HG03521 (cell line): ENCODE measurements around the gene LMBR1.
"Not testable (repeated sequence)": the region's sequence is repeated elsewhere in the genome, so short reads cannot be mapped to it uniquely, and the experiment has no call there.

ENCODE experiments used
- ATAC-seq: cut with Tn5 transposase; IDR thresholded peaks from one replicate; pipeline ENCODE4 v1.9.1; 2021; ENCODE audit warnings: mild to moderate bottlenecking, moderate library complexity; ENCODE audit not compliant: unreplicated experiment

The LMBR1 gene

DNA sequence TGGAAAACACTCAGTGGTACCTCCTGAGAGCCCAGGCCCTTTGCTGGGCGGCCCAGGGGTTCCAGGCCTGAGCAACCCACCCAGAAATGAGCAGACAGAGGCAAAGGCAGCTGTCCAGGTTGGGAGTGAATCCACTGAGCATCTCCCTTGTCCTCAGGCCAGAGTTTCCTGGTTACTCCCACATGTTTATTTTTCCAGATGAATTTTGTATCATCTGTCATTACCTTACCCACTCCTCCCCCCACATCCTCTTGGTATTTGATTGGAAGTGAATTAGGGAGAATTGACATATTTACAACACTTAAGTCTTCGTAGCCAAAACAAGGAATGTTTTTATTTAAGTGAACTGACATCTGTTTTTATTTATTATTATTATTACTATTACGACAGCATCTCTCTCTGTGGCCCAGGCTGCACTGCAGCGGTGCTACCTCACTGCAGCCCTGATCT, 13.2 kb upstream of the LMBR1 start:
- ATAC-seq, result no peak

DNA sequence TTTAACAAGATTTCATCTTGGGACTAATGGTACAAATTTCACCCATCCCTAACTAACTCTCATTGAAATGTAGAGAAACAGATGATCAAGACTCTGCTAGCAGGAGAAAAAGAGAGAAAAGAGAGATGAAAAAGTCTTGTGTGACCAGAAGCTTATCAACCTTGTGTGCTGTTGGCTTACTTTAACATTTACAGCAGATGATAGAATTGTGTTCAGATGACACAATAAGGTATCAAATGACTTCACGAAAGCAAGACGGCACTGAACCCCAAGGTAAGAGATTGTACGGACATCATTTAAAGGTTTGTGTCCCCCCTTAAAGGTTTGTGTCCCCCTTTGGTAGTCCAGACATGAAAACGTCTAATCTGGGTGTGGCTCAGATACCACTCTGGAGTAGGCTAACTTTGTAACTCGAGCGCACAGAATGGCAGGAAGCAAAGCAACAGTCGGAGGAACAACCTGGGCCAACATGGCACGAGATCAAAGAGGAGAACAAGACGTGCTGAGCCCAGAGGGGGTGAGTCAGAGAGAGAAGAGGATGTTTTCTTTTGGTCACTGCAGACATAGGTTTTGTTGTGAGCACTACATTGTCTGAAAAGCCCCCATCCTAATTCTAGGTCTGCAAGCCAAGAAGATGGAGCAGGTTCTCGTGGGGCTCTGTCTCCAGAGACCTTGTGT, 10.4 kb upstream of the LMBR1 start:
- no peak for ATAC-seq

DNA sequence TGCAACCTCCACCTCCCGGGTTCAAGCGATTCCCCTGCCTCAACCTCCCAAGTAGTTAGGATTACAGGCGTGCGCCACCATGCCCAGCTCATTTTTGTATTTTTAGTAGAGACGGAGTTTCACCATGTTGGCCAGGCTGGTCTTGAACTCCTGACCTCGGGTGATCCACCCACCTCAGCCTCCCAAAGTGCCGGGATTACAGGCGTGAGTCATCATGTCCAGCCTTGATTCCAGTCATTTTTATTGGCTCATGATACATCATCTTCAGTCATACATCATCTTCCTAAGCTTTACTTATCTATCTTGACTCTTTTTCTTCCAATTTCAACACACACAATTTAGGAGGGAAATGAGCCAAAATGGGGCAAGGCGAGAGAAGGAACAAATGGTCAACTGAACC, 7.1 kb upstream of the LMBR1 start:
- ATAC-seq, result not testable (repeated sequence)

DNA sequence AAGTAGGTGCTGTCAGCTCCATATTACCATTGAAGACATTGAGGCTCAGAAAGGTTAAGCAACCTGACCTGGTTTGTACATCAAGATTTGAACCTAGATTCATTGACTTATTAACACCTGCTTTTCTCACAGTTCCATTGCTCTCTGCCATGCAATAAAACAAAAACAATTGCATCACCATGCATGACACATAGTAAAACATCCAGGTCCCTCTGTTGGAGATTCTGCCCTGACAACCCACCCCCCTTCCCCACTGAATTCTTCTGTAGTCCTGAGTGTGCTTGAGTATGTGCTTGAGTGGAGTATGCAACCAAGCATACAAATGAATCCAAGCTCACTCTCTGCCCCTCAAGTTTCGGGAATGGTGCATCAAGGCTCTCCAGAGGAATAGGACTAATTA, 6.0 kb upstream of the LMBR1 start:
- ATAC-seq, result no peak

DNA sequence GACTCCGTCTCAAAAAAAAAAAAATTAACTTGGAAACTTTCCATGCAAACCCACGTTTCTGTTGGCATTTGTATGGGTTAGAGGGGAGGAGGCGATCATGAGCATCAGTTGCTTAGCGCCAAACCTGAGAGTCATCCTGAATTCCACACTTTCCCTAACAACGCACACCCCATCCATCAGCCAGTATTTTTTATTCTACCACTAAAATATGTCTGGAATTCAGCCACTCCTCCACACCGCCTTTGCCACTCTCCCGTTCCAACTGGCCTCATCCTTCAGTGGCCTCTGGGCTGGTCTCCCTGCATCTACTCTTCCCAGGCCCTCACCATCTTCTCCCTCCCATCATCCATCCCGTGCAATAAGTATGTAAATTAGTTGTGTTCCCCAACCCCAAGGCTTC, 4.7 kb upstream of the LMBR1 start:
- ATAC-seq, result no peak

DNA sequence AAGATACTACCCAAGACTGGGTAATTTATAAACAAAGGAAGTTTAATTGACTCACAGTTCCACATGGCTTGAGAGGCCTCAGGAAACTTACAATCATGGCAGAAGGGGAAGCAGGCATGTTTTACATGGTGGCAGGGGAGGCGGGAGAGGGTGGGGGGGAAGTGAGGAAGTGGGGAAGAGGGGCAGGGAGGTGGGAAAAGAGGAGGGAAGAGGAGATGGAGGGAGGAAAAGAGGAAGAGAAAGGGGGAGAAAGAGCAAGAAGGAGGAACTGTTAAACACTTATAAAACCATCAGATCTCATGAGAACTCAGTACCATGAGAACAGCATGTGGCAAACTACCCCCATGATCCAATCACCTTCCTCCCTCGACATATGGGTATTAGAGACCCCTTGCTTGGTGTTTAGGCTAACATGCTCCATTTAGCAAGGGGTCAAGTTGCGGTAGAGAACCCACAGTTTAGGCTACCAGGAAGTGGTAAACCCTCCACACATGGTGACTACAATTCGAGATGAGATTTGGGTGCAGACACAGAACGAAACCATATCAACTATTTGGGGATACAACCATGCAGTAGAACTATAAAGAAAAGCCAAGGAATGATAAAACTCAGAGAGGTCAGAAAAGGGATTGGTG, 3.5 kb upstream of the LMBR1 start:
- ATAC-seq, result no peak

DNA sequence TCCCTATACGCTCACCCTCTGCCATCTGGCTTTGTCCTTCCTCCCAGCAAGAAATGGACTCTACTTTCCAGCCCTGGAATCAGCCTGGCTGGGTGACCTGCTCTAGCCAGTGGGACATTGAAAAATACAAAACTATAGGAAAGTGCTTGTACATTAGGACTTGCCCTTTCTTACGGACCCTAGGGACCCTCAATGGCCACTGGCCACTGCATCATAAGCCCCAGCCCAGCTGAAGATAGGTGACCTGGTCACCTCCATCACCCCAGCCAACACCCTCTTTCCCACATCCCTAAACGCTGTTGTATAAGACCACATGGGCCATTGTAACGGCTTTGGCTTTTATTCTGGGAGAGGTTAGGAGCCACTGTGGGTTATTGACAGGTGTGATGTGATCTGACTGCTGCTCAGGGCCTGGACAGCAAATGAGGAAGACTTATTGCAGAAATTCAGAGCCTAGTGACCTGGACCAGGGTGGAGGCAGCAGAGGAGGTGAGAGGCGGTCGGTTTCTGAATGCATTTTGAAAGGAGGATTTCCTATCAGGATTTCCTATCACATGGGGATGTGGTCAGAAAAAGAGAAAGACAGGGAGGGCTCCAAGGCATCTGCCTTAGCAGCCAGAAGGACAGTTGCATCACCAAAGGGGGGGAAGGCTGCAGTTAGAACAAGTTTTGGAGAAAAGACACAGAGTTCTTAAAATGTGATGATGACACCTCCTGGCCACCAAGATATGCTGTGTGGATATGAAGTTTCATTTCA, 2.2 kb upstream of the LMBR1 start:
- no peak for ATAC-seq

DNA sequence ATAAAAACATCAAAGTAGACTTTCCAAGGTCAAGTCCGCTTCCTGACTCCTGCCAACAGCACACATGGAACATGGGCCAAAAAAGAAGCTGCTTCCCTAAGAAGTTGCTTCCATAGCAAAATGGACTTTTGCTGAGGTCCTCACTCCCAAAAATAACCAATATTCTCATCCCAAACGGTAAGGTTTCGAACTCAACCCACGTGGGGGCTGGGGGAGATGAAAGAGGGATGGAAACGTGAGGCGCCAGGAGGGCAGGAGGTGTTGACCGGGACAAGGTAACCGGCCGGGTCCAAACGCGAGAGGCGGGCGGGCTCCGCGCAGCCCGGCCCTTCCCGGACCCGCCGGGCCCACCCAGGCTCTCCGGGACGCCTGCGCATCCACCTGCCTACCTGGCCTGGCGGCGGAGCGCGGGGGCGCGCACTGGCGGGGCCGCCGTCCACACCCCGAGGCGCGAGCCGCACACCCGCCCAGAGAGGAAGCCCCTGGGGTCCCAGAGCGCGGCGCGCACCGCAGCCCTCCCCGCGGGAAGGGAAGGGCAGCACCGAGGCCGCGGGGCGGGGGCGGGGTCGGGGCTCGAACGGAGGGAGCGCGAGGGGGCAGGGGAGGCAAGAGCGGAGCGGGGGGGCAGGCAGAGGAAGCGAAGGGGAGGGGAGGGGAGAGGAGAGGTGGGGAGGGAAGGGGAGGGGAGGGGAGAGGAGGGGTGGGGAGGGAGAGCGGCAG, 742 bp downstream of the LMBR1 start:
- peak; percentile 14 for ATAC-seq

DNA sequence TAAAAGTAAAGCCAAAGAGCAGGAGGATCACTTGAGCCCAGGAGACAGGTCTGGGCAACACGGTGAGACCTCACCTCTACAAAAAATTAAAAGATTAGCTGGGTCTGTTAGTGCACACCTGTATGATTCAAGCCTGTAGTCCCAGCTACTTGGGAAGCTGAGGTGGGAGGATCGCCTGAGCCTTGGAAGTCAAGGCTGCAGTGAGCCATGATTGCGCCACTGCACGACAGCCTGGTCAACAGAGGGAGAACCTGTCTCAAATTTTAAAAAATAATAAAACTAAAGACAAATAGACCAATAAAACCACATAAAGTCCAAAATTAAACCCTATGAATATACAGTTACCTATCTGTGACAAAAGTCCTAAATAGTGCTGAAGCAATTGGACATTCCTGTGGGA, 3.2 kb downstream of the LMBR1 start:
- no peak for ATAC-seq

DNA sequence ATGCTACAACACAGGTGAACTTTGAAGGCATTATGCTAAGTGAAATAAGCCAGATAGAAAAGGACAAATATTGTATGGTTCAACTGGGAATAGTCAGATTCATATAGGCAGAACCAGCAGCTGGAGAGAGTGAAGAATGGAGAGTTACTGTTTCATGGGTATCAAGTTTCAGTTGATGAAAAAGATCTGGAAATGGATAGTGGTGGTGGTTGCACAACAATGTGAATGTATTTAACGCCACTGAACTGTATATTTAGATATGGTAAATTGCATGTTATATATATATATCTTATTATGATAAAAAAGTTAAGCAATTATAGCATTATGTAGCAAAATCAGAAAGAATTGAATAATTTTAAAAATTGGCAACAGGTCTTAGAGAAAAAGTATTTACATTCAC, 3.9 kb downstream of the LMBR1 start:
- no peak for ATAC-seq

DNA sequence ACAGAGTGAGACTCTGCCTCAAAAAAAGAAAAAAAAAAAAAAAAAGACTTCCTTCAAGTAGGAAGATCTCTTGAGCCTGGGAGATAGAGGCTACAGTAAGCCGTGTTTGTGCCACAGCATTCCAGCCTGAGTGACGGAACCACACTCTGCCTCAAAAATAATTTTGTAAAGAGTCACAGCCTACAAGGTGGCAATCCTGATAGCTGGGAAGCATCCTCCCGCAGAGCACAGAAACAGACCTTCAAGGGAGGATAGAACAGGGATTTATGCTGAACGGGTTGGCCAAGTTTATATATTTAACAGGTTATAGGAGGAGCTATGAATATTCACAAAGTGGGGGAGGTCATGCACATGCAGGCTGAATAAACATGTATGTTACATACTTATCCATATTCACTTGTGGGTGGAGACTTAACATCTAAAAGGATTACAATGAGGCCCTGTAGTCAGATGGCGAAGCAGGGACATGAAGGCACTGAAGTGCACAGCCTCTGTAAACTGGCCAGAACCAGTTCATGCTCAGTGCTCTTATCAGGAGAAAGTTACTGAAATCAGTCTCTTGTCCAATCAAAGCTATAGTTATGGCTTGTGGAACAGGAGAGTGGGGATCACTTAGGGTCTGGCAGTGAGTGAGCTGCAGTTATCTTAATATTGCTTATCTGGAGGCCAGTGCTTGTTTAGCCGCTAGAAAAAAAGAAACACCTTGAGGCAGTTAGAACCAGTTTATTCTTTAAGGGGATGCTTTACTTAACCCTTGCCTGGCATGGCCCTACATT, 6.8 kb downstream of the LMBR1 start:
- no peak for ATAC-seq

DNA sequence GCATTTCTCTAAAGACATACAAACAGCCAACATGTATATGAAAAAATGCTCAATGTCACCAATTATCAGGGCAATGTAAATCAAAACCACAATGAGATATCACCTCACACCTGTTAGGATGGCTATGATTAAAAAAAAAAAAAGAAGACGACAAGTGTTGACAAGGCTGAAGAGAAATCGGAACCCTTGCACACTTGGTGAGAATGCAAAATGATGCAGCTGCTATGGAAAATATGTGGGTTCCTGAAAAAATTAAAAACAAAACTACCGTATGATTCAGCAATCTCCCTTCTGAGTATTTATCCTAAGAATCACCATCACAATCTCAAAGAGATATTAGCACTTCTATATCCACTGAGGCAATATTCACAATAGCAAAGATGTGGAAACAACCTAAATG, 11.3 kb downstream of the LMBR1 start:
- ATAC-seq, result no peak

DNA sequence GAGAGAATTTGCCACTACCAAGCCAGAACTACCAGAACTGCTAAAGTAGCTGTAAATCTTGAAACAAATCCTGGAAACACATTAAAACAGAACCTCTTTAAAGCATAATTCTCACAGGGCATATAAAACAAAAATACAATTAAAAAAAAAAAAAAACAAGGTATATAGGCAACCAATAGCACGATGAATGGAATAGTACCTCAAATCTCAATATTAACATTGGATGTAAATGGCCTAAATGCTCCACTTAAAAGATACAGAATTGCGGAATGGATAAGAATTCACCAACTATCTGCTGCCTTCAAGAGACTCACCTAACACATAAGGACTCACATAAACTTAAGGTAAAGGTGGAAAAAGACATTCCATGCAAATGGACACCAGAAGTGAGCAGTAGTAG, 17.2 kb downstream of the LMBR1 start:
- no peak for ATAC-seq

DNA sequence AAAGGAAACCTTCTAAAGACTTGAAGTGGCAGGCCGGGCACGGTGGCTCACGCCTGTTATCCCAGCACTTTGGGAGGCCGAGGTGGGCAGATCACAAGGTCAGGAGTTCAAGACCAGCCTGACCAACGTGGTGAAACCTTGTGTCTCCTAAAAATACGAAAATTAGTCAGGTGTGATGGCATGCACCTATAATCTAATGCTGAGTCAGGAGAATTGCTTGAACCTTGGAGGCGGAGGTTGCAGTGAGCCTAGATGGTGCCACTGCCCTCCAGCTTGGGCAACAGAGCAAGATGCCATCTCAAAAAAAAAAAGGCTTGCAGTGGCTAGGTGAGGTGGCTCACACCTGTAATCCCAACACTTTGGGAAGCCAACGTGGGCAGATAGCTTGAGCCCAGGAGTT, 24.6 kb downstream of the LMBR1 start:
- not testable (repeated sequence) for ATAC-seq

DNA sequence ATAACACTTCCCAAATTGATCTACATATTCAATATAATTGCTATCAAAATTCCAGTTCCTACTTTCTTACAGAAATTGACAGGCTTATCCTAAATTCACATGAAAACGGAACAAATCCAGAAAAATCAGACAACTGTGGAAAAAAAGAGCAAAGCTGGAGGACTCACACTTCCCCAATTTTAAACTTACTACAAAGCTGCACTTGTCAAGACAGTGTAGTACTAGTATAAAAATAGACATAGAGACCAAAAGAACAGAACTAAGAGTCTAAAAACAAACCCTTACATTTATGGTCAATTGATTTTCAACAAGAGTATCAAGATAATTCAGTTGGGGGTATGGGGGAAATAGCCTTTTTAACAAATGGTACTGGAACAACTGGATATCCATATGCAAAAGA, 27.5 kb downstream of the LMBR1 start:
- no peak for ATAC-seq

DNA sequence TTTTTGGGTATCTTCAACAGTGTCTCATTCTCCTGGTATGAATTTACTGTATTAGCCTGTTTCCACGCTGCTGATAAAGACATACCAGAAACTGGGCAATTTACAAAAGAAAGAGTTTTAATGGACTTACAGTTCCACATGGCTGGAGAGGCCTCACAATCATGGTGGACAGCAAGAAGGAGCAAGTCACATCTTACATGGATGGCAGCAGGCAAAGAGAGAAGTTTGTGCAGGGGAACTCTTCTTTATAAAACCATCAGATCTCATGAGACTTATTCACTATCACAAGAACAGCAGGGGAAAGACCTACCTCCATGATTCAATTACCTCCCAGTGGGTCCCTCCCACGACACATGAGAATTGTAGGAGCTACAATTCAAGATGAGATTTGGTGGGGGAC, 31.0 kb downstream of the LMBR1 start:
- not testable (repeated sequence) for ATAC-seq

DNA sequence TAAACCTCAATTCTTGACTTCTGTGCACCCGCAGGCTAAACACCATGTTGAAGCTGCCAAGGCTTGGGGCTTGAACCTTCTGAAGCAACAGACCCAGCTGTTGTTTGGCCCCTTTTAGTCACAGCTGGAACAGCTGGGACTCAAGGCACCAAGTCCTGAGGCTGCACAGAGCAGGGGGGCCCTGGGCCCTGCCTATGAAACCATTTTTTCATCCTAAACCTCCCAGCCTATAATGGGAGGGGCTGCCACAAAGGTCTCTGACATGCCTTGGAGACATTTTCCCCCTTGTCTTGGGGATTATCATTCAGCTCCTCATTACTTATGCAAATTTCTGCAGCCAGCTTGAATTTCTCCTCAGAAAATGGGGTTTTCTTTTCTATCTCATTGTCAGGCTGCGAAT, 31.8 kb downstream of the LMBR1 start:
- ATAC-seq, result no peak

DNA sequence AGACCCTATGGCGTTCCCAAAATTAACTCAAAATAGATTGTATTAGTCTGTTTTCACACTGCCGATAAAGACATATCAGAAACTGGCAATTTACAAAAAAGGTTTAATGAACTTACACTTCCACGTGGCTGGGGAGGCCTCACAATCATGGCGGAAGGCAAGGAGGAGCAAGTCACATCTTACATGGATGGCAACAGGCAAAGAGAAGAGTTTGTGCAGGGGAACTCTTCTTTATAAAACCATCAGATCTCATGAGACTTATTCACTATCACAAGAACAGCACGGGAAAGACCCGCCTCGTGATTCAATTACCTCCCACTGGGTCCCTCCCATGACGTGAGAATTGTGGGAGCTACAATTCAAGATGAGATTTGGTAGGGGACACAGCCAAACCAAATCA, 32.9 kb downstream of the LMBR1 start:
- ATAC-seq, result not testable (repeated sequence)

DNA sequence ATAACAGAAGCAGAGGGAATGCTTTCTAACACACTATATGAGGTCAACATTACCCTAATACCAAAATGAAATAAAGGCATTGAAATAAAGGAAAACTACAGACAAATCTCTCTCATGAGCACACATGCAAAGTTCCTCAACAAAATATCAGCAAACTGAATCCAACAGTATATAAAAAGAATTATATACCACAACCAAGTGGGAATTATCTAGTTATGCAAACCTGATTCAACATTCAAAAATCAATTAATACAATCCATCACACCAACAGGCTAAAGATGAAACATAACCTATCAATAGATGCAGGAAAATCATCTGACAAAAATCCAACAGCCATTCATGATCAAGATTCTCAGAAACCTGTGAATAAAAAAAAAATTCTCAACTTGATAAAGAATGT, 34.5 kb downstream of the LMBR1 start:
- no peak for ATAC-seq

DNA sequence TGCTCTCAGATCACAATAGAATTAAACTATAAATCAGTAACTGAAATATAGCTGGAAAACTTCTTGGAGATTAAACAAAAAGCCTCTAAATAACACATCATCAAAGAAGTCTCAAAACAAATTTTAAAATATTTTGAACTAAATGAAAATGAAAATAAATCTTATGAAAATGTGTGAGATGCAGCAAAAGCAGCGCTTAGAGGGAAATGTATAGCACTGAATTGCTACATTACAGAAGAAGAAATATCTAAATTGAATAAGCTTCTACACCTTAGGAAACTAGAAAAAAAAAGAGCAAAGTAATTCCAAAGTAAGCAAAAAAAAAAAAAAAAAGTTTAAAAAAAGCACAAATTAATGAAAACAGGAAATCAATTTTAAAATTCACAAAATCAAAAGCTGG, 35.2 kb downstream of the LMBR1 start:
- ATAC-seq, result no peak

DNA sequence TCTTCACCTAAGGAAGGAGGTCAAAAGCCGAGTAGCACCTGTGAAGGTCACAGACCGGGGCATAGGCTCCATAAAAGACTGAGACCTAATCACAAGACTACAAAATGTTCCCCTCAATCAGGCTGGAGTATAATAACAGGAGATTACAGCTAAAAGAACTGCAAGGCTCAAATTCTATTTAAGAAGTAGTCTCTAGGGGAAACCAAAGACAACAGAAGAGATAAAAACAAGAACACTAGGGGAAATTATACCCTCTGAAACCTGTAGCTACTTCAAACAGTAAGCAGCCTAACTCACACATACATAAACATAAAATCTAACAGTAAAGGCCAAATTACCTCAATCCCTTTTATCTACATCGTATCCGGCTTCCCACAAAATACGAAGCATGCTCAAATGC, 38.3 kb downstream of the LMBR1 start:
- no peak for ATAC-seq
